H9 (cell line): ENCODE measurements around the gene RAB9A. TPM values are rescaled to one million over a fixed set of nuclear protein-coding genes. Genes with fewer than 3 reads are reported as not detected.

Experiments used
- DNase-seq: peaks from one replicate; pipeline ENCODE4 v3.0.0-alpha.2; 2017
- H2AFZ ChIP-seq: one replicate; pipeline ENCODE4 v1.6.1; 2013; ENCODE audit warnings: mild to moderate bottlenecking, low read length, control low read depth, moderate library complexity
- H2AK5ac ChIP-seq: 2 replicates; pipeline ENCODE4 v1.6.1; 2013; ENCODE audit warnings: low read length, control low read depth, mixed read lengths; ENCODE audit not compliant: insufficient read length
- H2BK120ac ChIP-seq: one replicate; pipeline ENCODE4 v1.6.1; 2013; ENCODE audit warnings: low read depth, mild to moderate bottlenecking, low read length, control low read depth, inconsistent platforms; ENCODE audit not compliant: poor library complexity, severe bottlenecking
- H2BK12ac ChIP-seq: 2 replicates; pipeline ENCODE4 v1.6.1; 2013; ENCODE audit warnings: low read length, control low read depth, mixed read lengths, low read depth; ENCODE audit not compliant: insufficient read length
- H2BK15ac ChIP-seq: 2 replicates; pipeline ENCODE4 v1.6.1; 2013; ENCODE audit warnings: low read depth, low read length, control low read depth
- H2BK20ac ChIP-seq: one replicate; pipeline ENCODE4 v1.6.1; 2013; ENCODE audit warnings: low read depth, mild to moderate bottlenecking, low read length, control low read depth, inconsistent platforms; ENCODE audit not compliant: poor library complexity, severe bottlenecking
- H2BK5ac ChIP-seq: 2 replicates; pipeline ENCODE4 v1.6.1; 2013; ENCODE audit warnings: low read length, control low read depth, mixed read lengths; ENCODE audit not compliant: insufficient read length
- H3K14ac ChIP-seq: 2 replicates; pipeline ENCODE4 v1.6.1; 2013; ENCODE audit warnings: low read length, control low read depth; ENCODE audit not compliant: insufficient read depth
- H3K18ac ChIP-seq: 2 replicates; pipeline ENCODE4 v1.6.1; 2013; ENCODE audit warnings: low read depth, mild to moderate bottlenecking, mixed read lengths, low read length, control low read depth; ENCODE audit not compliant: insufficient read length
- H3K23ac ChIP-seq: 2 replicates; pipeline ENCODE4 v1.6.1; 2013; ENCODE audit warnings: low read length, control low read depth, mixed read lengths, low read depth; ENCODE audit not compliant: insufficient read length
- H3K23me2 ChIP-seq: 2 replicates; pipeline ENCODE4 v1.6.1; 2013; ENCODE audit warnings: low read depth, mild to moderate bottlenecking, mixed read lengths, low read length, control low read depth; ENCODE audit not compliant: insufficient read length, poor library complexity, severe bottlenecking
- H3K27ac ChIP-seq: 2 replicates; pipeline ENCODE4 v1.5.1; 2013; ENCODE audit warnings: low read length, control low read depth, mixed read lengths, low read depth; ENCODE audit not compliant: insufficient read length
- H3K27me3 ChIP-seq: 2 replicates; pipeline ENCODE4 v1.6.1; 2013; ENCODE audit warnings: low read length, control low read depth, inconsistent platforms; ENCODE audit not compliant: insufficient read depth
- H3K4ac ChIP-seq: 2 replicates; pipeline ENCODE4 v1.6.1; 2013; ENCODE audit warnings: low read depth, mild to moderate bottlenecking, control low read depth, inconsistent platforms, low read length, moderate library complexity
- H3K4me1 ChIP-seq: 2 replicates; pipeline ENCODE4 v1.6.1; 2013; ENCODE audit warnings: low read length, control low read depth, inconsistent platforms; ENCODE audit not compliant: insufficient read depth
- H3K4me2 ChIP-seq: 2 replicates; pipeline ENCODE4 v1.6.1; 2013; ENCODE audit warnings: low read length, control low read depth, mixed read lengths; ENCODE audit not compliant: insufficient read length, insufficient read depth
- H3K56ac ChIP-seq: 2 replicates; pipeline ENCODE4 v1.6.1; 2013; ENCODE audit warnings: low read depth, mild to moderate bottlenecking, mixed read lengths, low read length, control low read depth; ENCODE audit not compliant: insufficient read length
- H3K79me1 ChIP-seq: 2 replicates; pipeline ENCODE4 v1.6.1; 2013; ENCODE audit warnings: low read depth, mild to moderate bottlenecking, moderate library complexity, low read length, control low read depth, inconsistent platforms; ENCODE audit not compliant: insufficient read depth, poor library complexity, severe bottlenecking
- H3K79me2 ChIP-seq: 2 replicates; pipeline ENCODE4 v1.6.1; 2013; ENCODE audit warnings: low read length, control low read depth, inconsistent platforms; ENCODE audit not compliant: insufficient read depth
- H3K9ac ChIP-seq: 2 replicates; pipeline ENCODE4 v1.6.1; 2013; ENCODE audit warnings: low read length, control low read depth, mixed read lengths; ENCODE audit not compliant: insufficient read length; ENCODE audit errors: extremely low read depth
- H3K9me3 ChIP-seq: one replicate; pipeline ENCODE4 v1.6.1; 2013; ENCODE audit warnings: low read depth, low read length, inconsistent platforms; ENCODE audit not compliant: control insufficient read depth
- H3T11ph ChIP-seq: one replicate; pipeline ENCODE4 v1.6.1; 2013; ENCODE audit warnings: mild to moderate bottlenecking, low read length, control low read depth, inconsistent platforms
- H4K20me1 ChIP-seq: one replicate; pipeline ENCODE4 v1.6.1; 2013; ENCODE audit not compliant: control insufficient read depth, insufficient read length, insufficient read depth
- H4K5ac ChIP-seq: 2 replicates; pipeline ENCODE4 v1.6.1; 2013; ENCODE audit warnings: low read depth, mild to moderate bottlenecking, mixed read lengths, low read length, control low read depth; ENCODE audit not compliant: insufficient read length
- H4K8ac ChIP-seq: replicated peaks from 2 replicates; pipeline ENCODE4 v1.6.1; 2013; ENCODE audit warnings: low read length, control low read depth, mixed read lengths, low read depth; ENCODE audit not compliant: insufficient read length
- H4K91ac ChIP-seq: 2 replicates; pipeline ENCODE4 v1.6.1; 2013; ENCODE audit warnings: low read depth, mild to moderate bottlenecking, moderate library complexity, mixed read lengths, low read length, control low read depth; ENCODE audit not compliant: insufficient read length
- H3K27ac Mint-ChIP-seq, 3 experiments: 2 replicates in 2 of 3; 3 replicates in 1 of 3; pipeline ENCODE4 v1.8.0; 2020 to 2021; ENCODE audit warnings: mixed read lengths in 3 of 3, mild to moderate bottlenecking in 1 of 3, moderate library complexity in 1 of 3
- H3K27me3 Mint-ChIP-seq: 2 replicates; pipeline ENCODE4 v1.8.0; 2021; ENCODE audit warnings: low read depth, mild to moderate bottlenecking, moderate library complexity, mixed read lengths
- H3K36me3 Mint-ChIP-seq, 3 experiments: 2 replicates in 2 of 3; 3 replicates in 1 of 3; pipeline ENCODE4 v1.8.0; 2020 to 2021; ENCODE audit warnings: low read depth in 3 of 3, mixed read lengths in 3 of 3; ENCODE audit not compliant: insufficient read depth in 1 of 3
- H3K4me1 Mint-ChIP-seq, 2 experiments: 2 replicates each; pipeline ENCODE4 v1.8.0; 2020; ENCODE audit warnings: mixed read lengths in 2 of 2
- H3K4me3 Mint-ChIP-seq, 2 experiments: 2 replicates in 1 of 2; 3 replicates in 1 of 2; pipeline ENCODE4 v1.8.0; 2020 to 2021; ENCODE audit warnings: mild to moderate bottlenecking in 2 of 2, mixed read lengths in 2 of 2, moderate library complexity in 1 of 2
- H3K9me3 Mint-ChIP-seq, 2 experiments: 2 replicates in 1 of 2; 3 replicates in 1 of 2; pipeline ENCODE4 v1.8.0; 2020; ENCODE audit warnings: mild to moderate bottlenecking in 2 of 2, mixed read lengths in 2 of 2, moderate library complexity in 1 of 2
- CTCF ChIP-seq: fragments of 200-600 bp; sonication (generic); conservative IDR thresholded peaks from 3 replicates; pipeline ENCODE4 v1.8.0; 2021; ENCODE audit warnings: antibody characterized with exemption, mild to moderate bottlenecking
- WGBS: extraction: QIAGEN DNeasy Blood & Tissue Kit; methylation state at CpG from one replicate; pipeline ENCODE4 v1.1.7; 2013; ENCODE audit warnings: missing lambda C conversion rate, low lambda C conversion rate, mixed read lengths; ENCODE audit not compliant: insufficient read length; ENCODE audit errors: extremely low coverage; 5-methylcytosine and 5-hydroxymethylcytosine counted together
- total RNA-seq: library from RNA; stranded (reverse); gene quantifications from 2 replicates; pipeline ENCODE4 v1.2.1, GENCODE V29; 2021

Gene RAB9A
- total RNA-seq, 1 experiment from 2014 or later: 21.3 TPM

DNA sequence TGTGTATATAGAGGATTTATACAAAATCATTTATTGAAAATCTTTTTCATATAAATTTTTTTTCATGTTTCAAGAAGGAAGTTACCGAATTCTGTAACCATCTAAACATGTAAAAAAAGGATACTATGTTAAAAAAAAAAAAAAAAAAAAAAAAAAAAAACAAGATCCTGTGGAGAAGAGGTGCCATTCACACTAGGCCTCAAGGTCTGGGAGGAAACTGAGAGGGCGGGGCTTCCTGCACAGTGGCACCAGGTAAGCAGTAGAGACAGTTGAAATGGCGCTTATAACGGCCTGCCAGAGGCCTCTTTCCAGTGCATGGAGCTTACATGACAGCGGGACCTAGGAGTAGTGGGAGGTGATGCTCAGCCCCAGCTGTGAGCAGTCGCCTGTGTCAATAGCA lies 28.0 kb downstream of the RAB9A start:
- Histone ChIP-seq H2BK5ac (no peak overlapping the region), H2BK12ac (no peak overlapping the region), H3T11ph (no peak overlapping the region), H3K27ac (no peak overlapping the region), H2AFZ (no peak overlapping the region), H3K56ac (no peak overlapping the region), H2BK15ac (no peak overlapping the region), H4K5ac (no peak overlapping the region), H4K20me1 (no peaks in the 10 kb centered on the region), H3K9me3 (no peaks in the 10 kb centered on the region), H3K4me1 (no peaks in the 10 kb centered on the region), H2BK120ac (no peak overlapping the region), H3K18ac (no peak overlapping the region), H3K23ac (no peak overlapping the region), H3K9ac (no peak overlapping the region), H2BK20ac (no peak overlapping the region), H3K14ac (no peak overlapping the region), H3K4ac (no peak overlapping the region), H3K79me2 (peaks cover 2% of the 10 kb centered on the region; the same call in 1 of the 2 replicates), H3K27me3 (no peaks in the 10 kb centered on the region), H3K79me1 (no peaks in the 10 kb centered on the region), H3K4me2 (no peak overlapping the region), H3K23me2 (no peaks in the 10 kb centered on the region), H4K91ac (no peak overlapping the region), H4K8ac (no peak overlapping the region), H2AK5ac (no peak overlapping the region)
- Mint-ChIP-seq H3K9me3 (peaks cover 14 to 36% of the 10 kb centered on the region in 2 experiments), H3K4me1 (0 out of 4 replicates have a peak, but pooled peaks cover 0 to 3% of the 10 kb centered on the region in 2 experiments), H3K27ac (no peak overlapping the region; a peak in 1 of 7 replicates), H3K4me3 (no peak overlapping the region), H3K27me3 (no peaks in the 10 kb centered on the region), H3K36me3 (peaks cover 5 to 59% (median 28%) of the 10 kb centered on the region in 3 experiments; a peak in 6 of 7 replicates)
- WGBS: no CpG with 5 or more reads among the region's 6 CpGs
- DNase-seq: no peak
- no peak for TF ChIP-seq CTCF
